ENCODE results near the gene RIOK2.
A peak's percentile ranks its signal among the peaks of the same experiment; 100 is the strongest.
"Not testable (repeated sequence)": the region's sequence is repeated elsewhere in the genome, so short reads cannot be mapped to it uniquely, and the experiment has no call there.

Gene RIOK2

DNA sequence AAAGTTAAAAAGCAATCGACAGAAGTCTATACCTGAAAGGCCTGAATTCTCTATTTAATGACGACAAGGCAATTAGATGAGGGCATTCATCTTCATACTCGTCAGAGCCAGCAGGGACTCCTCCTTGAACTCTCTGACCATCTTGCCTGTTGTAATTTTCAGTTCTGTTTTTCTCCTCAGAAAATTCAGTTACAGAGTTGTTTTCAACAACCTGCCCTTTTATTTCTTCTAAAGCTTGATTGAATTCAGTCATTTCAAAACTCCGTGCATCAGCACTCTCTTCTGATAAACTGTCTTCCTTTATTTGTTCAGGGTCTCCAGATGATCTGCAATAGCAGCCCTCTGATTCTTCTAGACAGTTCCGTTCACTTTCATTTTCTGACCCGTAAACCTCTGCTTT lies 15.6 kb downstream of the RIOK2 start:
- DNase-seq (ENCODE audit: low read depth in 2 of 2): no peak

DNA sequence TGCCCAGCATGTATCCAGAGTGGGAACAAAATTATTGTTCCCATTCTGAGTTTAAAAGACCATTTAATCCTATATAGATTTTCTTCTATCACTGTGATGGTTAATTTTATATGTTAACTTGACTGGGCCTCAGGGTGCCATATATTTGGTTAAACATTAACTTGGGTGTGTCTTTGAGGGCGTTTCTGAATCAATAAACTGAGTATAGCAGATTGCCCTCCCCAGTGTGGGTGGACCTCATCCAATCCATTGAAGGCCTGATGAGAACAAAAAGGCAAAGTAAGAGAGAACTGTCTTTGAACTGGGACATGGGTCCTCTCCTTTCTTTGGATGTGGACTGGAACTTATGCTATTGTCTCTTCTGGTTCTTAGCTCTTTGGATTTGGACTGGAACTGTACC lies 17.3 kb downstream of the RIOK2 start:
- no peak for DNase-seq (ENCODE audit: low read depth in 2 of 2)

DNA sequence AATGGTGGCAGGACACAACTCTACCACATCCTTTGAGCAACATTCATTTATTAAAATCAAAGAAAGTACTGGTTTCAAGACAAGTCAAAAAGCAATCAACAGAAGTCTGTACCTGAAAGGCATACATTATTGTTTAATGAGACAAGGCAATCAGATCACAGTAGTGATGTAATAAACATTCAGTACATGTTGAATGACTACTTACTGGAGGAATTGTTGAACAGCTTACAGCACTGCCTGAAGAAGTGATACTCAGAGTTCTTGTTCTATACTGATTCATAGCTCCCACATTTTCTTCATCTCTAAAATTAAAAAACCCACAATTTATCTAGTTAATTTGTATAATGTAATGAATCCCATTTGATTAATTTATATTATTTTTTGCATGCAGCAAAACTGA lies 18.2 kb downstream of the RIOK2 start:
- no peak for DNase-seq (ENCODE audit: low read depth in 2 of 2)

DNA sequence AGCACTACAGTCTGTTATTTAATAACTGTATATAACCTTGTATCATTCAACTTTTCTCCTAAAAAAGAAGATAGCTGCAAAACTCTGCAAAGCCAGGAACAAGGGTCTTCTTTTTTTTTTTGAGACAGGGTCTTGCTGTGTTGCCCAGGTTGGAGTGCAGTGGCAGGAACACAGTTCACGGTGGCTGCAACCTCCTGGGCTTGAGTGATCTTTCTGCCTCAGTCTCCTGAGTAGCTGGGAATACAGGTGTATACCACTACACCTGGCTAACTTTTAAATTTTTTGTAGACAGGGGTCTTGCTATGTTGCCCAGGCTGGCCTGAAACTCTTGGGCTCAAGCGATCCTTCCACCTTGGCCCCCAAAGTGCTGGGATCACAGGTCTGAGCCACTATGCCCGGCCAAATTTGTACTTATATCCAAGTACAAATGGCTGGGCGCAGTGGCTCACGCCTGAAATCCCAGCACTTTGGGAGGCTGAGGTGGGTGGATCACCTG lies 19.2 kb downstream of the RIOK2 start:
- no peak for DNase-seq (ENCODE audit: low read depth in 2 of 2)

DNA sequence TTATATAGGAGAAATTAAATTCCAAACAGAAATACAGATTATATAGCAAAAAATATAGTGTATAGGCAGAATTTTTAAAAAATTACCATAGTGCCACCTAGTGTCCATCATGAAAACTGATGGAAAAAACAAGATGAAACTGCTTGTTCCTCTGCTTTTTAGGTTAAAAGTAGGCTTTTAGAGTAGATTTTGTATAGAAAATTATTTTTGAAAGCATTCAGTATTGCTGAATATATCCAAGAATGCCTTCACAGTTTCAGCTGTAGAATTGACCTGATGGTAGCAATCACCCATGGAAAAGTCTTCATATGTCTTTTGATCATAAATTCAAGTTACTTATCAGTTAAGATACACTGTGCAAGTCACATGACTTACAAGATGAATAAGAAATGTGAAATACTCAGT lies 19.7 kb downstream of the RIOK2 start:
- DNase-seq (ENCODE audit: low read depth in 2 of 2): no peak

DNA sequence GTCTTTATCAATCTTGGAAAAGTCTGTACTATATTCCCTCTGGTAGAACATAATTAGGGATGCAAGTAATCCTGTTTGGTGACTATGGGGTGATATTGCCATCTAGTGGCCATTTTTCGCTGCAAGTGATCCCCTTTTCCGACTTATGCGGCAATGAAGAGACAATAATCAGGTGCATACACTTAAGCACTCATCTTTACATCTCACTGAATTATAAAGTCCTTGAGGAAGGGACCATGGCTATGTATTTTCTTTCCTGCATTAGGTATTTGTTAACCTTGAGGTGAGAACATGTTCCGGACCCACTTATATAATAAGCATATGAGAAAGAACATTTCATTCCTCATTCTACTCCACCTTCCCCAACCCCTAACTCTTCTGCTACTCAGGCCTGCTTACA lies 21.0 kb downstream of the RIOK2 start:
- DNase-seq (ENCODE audit: low read depth in 2 of 2): peak; percentile 8 to 9

DNA sequence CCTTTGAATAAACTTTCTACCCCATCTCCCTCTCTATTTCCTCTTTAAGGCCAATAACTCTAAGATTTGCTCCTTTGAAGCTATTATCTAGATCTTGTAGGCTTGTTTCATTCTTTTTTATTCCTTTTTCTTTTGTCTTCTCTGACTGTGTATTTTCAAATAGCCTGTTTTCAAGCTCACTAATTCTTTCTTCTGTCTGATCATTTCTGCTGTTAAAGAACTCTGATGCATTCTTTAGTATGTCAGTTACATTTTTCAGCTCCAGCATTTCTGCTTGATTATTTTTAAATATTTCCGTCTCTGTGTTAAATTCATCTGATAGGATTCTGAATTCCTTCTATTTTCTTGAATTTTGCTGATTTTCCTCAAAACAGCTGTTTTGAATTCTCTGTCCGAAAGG lies 25.4 kb downstream of the RIOK2 start:
- DNase-seq (ENCODE audit: low read depth in 2 of 2): no peak

DNA sequence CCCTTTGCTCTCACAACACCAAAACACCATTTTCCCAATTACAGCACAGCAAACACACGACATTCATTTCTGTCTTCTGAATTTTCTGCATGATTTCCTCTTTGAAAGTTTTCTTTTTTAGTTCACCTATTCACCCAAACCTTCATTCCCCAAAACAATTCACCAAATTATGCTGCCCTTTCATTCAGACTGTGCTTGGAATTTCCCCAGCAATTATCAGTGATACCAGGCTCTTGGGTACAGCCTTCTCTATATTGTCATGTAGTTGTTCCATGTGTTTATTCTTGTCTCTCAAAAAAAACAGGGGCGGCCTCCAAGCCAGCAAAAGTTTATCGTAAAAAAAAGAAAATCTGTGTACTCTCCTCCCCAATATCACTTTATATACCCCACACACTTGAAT lies 31.7 kb downstream of the RIOK2 start:
- DNase-seq (ENCODE audit: low read depth in 2 of 2): no peak

DNA sequence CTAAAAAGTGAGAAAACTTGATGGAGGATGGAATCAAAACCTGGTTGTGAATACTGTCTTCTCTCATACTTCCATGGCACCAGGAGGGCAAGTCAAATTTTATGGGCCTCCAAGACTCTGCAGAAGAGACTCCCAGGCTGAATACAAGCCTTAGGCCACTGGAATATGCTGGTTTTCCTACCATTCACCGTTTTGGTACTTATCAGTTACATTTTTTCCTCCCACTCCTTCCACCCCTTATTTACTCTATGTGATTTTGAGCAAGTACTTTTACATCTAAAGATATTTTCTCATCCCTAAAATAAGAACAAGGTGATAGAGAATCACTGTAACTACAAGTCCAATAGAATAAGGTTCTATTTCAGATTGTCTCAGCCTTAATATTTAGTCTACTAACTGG lies 32.6 kb downstream of the RIOK2 start:
- no peak for DNase-seq (ENCODE audit: low read depth in 2 of 2)

DNA sequence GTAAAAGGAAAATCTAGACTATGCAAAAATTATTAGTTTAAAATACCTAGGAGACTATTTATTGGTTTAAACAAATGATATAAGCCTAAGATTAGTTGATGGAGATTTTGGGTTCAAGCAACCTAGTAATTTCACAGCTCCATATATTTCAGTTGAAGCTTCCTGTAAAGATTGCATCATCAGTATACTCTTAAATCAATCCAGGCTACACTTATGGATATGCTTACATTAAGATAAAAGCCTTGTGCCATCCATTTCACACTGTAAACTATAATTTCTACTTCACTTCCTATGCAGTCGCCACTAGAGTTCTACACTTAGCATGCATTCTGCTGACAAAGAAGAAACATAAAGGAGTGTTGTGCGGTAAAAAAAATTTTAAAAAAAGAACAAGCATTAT lies 33.3 kb downstream of the RIOK2 start:
- DNase-seq (ENCODE audit: low read depth in 2 of 2): no peak

DNA sequence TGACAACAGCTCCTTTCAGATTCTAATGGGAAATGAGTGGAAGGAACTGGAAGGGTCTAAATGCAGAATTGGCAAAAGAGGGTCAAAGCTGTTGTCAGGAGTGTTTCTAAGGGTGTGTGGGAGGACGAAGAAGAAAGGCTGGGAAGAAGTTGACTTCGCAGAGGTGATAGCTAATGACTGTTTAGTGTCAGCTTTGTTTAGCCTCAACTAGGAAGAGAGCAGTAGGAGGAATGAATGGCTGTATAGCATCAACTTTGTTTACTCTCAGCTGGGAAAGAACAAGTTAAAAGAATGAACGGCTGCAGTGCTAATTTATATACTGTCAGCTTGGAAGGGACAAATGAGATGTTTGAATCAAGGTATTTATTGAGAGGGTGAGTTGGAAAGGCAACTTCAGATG lies 34.8 kb downstream of the RIOK2 start:
- no peak for DNase-seq (ENCODE audit: low read depth in 2 of 2)

DNA sequence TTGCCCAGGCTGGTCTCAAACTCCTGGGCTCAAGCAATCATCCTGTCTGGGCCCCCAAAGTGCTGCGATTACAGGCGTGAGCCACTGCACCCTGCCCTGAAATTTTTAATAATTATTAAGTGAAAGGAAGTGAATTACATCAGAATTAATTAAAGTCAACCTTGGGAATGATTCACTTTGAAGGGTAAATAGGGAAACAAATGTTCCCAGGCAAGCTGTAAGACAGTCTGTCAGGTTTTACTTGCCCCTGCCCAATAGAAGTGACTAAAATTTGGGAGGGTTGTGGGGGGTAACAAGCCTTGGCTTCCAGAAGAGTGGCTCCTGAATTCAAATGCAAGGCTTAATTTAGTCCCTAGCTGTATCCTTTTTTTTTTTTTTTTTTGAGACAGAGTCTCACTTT lies 39.3 kb downstream of the RIOK2 start:
- DNase-seq (ENCODE audit: low read depth in 2 of 2): no peak

DNA sequence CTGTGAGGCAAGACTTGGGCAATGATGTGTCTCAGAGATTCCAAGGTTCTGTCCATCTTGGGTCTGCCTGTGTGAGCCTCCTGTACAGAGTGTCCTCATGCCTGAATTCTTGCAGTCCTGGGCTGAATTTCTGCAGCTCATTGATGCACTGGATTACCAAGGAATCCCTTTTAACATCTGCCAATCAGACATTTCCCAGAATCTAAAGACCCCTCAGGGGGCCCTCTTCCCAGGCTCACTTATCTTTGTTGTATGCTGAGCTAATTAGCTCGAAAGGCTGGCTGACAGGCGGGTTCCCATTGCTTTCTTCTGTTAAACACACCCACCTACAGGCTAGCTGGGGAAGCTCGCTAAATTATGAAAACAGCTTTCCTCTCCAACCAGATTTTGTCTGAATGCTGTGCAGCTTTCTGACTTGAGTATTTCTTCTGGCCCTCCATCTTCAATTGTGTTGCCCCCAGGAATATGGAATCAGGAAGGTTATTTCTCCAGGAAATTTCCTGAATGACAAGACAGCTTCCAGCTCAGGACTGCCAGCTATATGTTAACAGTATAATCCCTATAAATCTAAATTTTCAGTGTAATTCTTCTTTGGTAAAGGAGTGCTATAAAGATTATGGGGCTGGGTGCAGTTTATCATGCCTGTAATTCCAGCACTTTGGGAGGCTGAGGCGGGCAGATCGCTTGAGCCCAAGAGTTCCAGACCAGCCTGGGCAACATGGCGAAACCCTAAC lies 40.4 kb downstream of the RIOK2 start, which contains the start of gene LIX1:
Gene LIX1, minus strand, starts transcription at position 91 of the 734 bp plus-strand sequence. Its CDS starts 35 bp downstream, at position 56.
- no peak for DNase-seq (ENCODE audit: low read depth in 2 of 2)

DNA sequence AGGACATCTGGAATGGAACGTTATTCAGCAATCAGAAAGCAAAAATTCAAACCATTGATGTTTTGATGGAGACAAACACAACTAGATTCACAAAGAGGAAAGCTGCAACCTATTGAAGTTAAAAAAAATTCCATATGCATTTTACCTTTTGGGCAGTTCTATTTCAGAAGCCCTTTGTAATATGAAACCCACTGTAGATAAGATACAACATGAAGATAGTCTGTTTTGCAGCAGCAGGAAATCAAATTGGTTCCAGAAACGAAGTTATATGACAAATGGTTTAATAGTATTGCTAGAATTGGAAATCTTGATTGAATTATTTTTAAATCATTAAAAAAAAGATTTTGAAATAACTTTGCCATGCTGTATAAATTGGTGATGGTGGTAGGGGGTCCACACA lies 41.5 kb downstream of the RIOK2 start:
- no peak for DNase-seq (ENCODE audit: low read depth in 2 of 2)

DNA sequence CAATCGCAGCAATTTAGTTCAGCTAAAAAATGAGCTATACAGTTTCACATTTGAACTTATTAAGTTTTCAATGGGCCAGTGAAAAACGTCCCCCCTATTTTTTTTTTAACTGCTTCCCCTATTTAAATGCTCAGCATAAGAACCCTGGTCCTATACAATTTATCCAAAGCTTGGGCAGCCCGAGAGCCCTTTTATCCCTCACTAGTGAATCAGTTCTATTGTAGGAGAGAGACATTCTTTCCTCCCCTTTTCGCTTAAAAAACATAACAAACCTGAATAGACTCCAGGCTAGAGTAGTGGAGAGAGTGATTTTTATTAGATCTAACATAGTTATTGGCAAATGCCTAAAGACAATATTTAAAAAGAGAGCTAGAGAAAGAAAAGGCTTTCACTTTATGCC lies 42.0 kb downstream of the RIOK2 start:
- no peak for DNase-seq (ENCODE audit: low read depth in 2 of 2)

DNA sequence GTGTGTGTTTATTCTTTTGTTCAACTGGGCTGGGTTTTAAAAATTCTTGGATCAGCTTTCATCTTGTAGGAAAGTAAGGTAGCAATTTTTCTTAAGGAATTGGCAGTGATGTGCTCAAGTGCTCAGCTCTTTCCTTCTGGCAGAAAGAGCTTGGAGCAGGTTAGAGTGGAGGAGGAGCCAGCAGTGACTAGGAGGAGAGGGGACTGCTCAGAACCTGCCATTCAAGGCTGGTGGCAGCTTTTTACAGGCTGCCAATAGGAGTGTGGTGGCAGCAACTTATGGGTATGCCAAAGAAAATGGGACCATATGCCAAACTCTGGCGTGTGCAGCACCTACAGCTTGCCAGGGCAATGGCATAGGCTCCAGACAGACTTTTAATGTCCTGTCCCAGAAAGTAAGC lies 42.8 kb downstream of the RIOK2 start:
- not testable (repeated sequence) for DNase-seq (ENCODE audit: low read depth in 2 of 2)

DNA sequence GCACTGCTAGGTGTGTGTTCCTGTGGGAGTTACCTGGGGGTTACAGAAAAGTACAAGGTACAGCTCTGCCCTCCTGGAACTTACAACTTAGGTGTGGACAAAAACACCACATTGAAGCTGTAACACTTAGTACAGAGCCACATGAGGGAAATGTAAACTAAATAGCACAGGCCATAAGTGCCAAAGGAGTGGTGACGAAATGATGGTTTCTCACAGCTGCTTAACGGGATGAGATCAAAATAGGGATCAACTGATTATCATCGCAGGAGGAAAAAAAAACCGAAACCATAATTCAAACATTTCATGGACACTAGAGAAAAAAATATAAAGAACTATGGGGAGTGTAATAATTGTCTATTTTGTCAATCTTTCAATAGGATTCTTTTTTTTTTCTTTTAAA lies 46.6 kb downstream of the RIOK2 start:
- DNase-seq (ENCODE audit: low read depth in 2 of 2): no peak

DNA sequence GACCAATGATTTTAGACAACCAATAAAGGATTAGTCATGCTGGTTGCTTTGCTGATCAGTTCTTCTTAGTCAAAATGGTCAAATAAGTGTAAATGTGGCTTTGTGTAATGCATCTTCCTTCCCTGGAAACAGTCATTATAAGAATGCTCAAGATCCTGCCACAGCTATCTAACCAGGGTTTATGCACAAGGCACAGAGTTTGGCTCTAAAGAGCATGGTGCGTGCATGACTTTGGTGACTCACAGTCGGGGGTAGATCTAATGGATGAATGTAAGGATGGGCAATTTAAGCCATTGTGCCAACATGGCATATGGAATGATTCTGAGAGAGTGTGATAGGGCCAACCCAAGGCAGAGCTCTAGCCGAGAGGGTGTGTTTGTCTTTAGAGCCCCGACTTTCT lies 47.2 kb downstream of the RIOK2 start:
- DNase-seq (ENCODE audit: low read depth in 2 of 2): no peak

DNA sequence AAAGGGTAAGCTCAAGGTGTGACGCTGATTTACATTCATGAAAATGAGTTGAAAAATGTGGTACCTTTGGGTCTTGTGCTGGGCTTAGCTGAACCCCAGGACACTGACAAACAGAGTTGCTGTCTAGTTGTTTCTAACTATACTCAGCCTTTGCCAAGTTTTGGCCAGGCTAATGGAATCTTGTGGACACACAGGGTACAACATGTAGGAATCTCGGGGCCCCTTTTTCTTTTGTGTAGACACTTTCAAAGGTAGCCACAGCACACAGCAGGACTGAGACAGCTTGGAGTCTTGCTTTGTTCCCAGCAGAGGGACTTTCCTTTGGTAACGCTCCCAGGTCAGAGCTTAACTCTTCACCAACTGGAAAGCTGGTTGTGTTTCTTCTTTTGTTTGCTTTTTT lies 48.4 kb downstream of the RIOK2 start:
- DNase-seq (ENCODE audit: low read depth in 2 of 2): no peak

DNA sequence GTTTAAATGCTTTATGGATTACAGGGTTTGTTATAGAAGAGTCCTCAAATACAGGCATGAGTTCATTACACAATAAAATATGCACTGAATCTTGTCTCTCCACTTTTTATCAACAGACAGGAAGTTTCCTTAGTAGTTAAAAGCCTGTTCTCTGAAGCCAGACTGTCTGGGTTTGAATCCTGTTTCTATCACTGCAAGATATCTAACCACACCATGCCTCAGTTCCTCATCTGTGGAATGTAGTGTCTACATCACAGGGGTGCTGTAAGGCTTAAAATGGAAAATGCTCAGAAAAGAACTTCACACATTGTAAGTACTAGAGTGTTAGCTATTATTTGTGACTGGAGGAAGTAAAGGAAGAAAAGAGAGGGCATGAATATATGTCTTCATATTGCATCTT lies 49.9 kb downstream of the RIOK2 start:
- DNase-seq (ENCODE audit: low read depth in 2 of 2): no peak

DNA sequence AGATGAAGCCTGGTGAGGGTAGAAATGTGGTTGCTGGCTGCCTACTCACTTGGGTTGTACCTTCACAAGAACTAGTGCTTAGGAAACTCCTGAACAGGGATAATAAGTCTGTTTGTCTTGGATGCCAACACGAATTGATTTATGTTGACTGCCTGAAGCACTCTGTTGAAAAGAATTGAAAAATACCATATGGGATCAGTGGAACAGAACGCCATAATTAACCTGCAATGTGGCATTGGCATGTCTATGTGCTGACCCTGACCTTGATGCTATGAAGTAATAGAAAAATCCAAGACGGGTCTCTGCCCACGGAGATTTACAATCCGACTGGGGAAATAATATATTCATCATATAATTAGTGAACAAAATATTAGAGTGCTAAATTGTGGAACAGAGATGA lies 51.1 kb downstream of the RIOK2 start:
- DNase-seq (ENCODE audit: low read depth in 2 of 2): no peak

DNA sequence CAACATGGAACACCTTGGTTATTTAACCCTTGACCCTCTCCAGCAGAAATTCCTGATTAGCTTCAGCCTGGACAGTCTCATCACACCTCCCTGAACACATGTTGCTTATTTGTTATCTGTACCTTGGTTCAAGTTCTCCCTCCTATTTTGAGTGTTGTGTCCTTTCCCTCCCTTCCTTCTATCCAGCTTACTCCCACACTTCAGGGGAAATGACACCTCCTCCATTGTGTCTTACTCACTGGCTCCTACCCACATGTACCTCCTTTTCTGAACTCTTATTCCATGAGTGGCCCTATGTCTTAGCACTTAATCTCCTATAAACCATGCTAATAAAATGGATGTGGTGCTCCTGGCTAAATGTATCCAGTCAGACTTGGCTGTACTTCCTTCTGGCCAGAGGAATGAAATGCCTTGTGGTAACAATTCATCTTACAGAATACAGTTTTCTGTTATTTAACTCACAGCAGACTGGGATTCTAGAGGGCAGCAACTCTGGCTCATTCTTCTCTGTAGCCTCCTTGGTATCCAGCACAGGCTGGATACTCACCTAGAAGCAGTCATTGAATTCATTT lies 51.8 kb downstream of the RIOK2 start:
- DNase-seq (ENCODE audit: low read depth in 2 of 2): no peak

DNA sequence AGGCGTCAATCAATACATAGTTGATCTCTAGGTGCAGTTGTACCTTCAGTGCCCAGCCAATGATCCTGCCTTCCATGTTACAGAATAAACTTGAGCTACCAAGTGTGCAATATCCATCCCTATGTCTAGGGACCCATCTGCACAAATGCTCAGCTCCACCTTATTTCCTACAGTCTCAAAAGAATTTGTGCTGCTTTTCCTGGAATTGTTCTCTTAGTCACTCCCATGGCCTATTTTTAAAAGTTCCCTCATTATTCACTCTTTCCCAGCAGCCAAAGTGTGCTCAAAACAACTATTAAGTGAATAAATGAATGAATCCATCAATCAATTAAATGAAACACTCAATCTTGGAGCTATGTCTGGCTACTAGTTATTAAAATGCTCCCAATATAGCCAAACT lies 55.3 kb downstream of the RIOK2 start:
- no peak for DNase-seq (ENCODE audit: low read depth in 2 of 2)
